Memory B cell (primary cell): ENCODE measurements around the gene FRMD4B.

Experiments
- ATAC-seq: fragments of 150-1000 bp; cut with Tn5 transposase; 2 replicates; pipeline ENCODE4 v1.10.0; 2021; ENCODE audit warnings: low read depth, mild to moderate bottlenecking, moderate library complexity
- DNase-seq, 2 donors: peaks; one replicate each; pipeline ENCODE4 v3.0.0; 2022; ENCODE audit warnings: low spot score in 2 of 2
- H3K27ac Mint-ChIP-seq: one replicate; pipeline ENCODE4 v1.8.0; 2022; ENCODE audit warnings: mild to moderate bottlenecking, moderate library complexity, mixed read lengths
- H3K27me3 Mint-ChIP-seq: one replicate; pipeline ENCODE4 v1.8.0; 2022; ENCODE audit warnings: mixed read lengths
- H3K36me3 Mint-ChIP-seq: one replicate; pipeline ENCODE4 v1.8.0; 2022; ENCODE audit warnings: mild to moderate bottlenecking, mixed read lengths
- H3K4me1 Mint-ChIP-seq: one replicate; pipeline ENCODE4 v1.8.0; 2022; ENCODE audit warnings: mixed read lengths
- H3K4me3 Mint-ChIP-seq: one replicate; pipeline ENCODE4 v1.8.0; 2022; ENCODE audit warnings: mild to moderate bottlenecking, moderate library complexity, mixed read lengths
- H3K9me3 Mint-ChIP-seq: one replicate; pipeline ENCODE4 v1.8.0; 2022; ENCODE audit warnings: mixed read lengths

FRMD4B gene

GRCh38 chr3:69385723-69386555, at the start of gene FRMD4B:
FRMD4B (minus strand) TSS chr3:69386088; CDS start chr3:69385989, 99 bp downstream.
- no peaks in the 10 kb centered on the region for H3K9me3 Mint-ChIP-seq
- no peaks in the 10 kb centered on the region for H3K4me1 Mint-ChIP-seq
- DNase-seq (no peak), ATAC-seq (no peak)
- H3K4me3 Mint-ChIP-seq: peak within 1 kb of the TSS; percentile 51
- H3K27ac Mint-ChIP-seq: no peak within 1 kb of the TSS
- H3K27me3 Mint-ChIP-seq: peaks cover 10% of the 10 kb centered on the region
- H3K36me3 Mint-ChIP-seq: no peaks in the 10 kb centered on the region

- no peak for ATAC-seq
- no peak for DNase-seq
- Mint-ChIP-seq H3K4me3 (no peak overlapping the region), H3K36me3 (no peaks in the 10 kb centered on the region), H3K27ac (no peak overlapping the region), H3K27me3 (peaks cover 2% of the 10 kb centered on the region), H3K9me3 (no peaks in the 10 kb centered on the region), H3K4me1 (no peaks in the 10 kb centered on the region)
Observed at GRCh38 chr3:69433969-69434325, 48.1 kb upstream of the FRMD4B start.

- no peak for ATAC-seq
- no peak overlapping the region for H3K27ac Mint-ChIP-seq
- no peak for DNase-seq
- no peaks in the 10 kb centered on the region for H3K36me3 Mint-ChIP-seq
- H3K4me3 Mint-ChIP-seq: no peak overlapping the region
- H3K4me1 Mint-ChIP-seq: no peaks in the 10 kb centered on the region
- peaks cover 2% of the 10 kb centered on the region for H3K27me3 Mint-ChIP-seq
- no peaks in the 10 kb centered on the region for H3K9me3 Mint-ChIP-seq
Observed at GRCh38 chr3:69433121-69433968, 47.5 kb upstream of the FRMD4B start.

- H3K27ac Mint-ChIP-seq: no peak overlapping the region
- H3K4me1 Mint-ChIP-seq: no peaks in the 10 kb centered on the region
- no peaks in the 10 kb centered on the region for H3K36me3 Mint-ChIP-seq
- DNase-seq (no peak), ATAC-seq (no peak)
- no peaks in the 10 kb centered on the region for H3K9me3 Mint-ChIP-seq
- H3K4me3 Mint-ChIP-seq: no peak overlapping the region
- H3K27me3 Mint-ChIP-seq: peaks cover 2% of the 10 kb centered on the region
Observed at GRCh38 chr3:69428657-69429255, 42.9 kb upstream of the FRMD4B start.

- no peak overlapping the region for H3K27ac Mint-ChIP-seq
- no peaks in the 10 kb centered on the region for H3K9me3 Mint-ChIP-seq
- DNase-seq: no peak
- no peak for ATAC-seq
- H3K27me3 Mint-ChIP-seq: peaks cover 2% of the 10 kb centered on the region
- no peaks in the 10 kb centered on the region for H3K4me1 Mint-ChIP-seq
- H3K36me3 Mint-ChIP-seq: no peaks in the 10 kb centered on the region
- H3K4me3 Mint-ChIP-seq: no peak overlapping the region
Observed at GRCh38 chr3:69426967-69427304, 41.0 kb upstream of the FRMD4B start.

- H3K4me1 Mint-ChIP-seq: no peaks in the 10 kb centered on the region
- peaks cover 2% of the 10 kb centered on the region for H3K27me3 Mint-ChIP-seq
- no peak overlapping the region for H3K4me3 Mint-ChIP-seq
- no peaks in the 10 kb centered on the region for H3K36me3 Mint-ChIP-seq
- no peak for DNase-seq
- no peak overlapping the region for H3K27ac Mint-ChIP-seq
- ATAC-seq: no peak
- no peaks in the 10 kb centered on the region for H3K9me3 Mint-ChIP-seq
Observed at GRCh38 chr3:69426291-69426966, 40.5 kb upstream of the FRMD4B start.

- Mint-ChIP-seq H3K9me3 (no peaks in the 10 kb centered on the region), H3K4me3 (no peak overlapping the region), H3K27me3 (no peaks in the 10 kb centered on the region), H3K27ac (no peak overlapping the region), H3K36me3 (no peaks in the 10 kb centered on the region), H3K4me1 (no peaks in the 10 kb centered on the region)
- DNase-seq: no peak
- ATAC-seq: peak; percentile 41
Observed at GRCh38 chr3:69425249-69425648, 39.4 kb upstream of the FRMD4B start.

- no peaks in the 10 kb centered on the region for H3K4me1 Mint-ChIP-seq
- peaks cover 2% of the 10 kb centered on the region for H3K9me3 Mint-ChIP-seq
- no peak overlapping the region for H3K27ac Mint-ChIP-seq
- no peaks in the 10 kb centered on the region for H3K36me3 Mint-ChIP-seq
- H3K4me3 Mint-ChIP-seq: no peak overlapping the region
- H3K27me3 Mint-ChIP-seq: peaks cover 3% of the 10 kb centered on the region
- DNase-seq (no peak), ATAC-seq (no peak)
Observed at GRCh38 chr3:69423463-69424155, 37.7 kb upstream of the FRMD4B start.

- no peak overlapping the region for H3K27ac Mint-ChIP-seq
- no peak overlapping the region for H3K4me3 Mint-ChIP-seq
- H3K9me3 Mint-ChIP-seq: peaks cover 3% of the 10 kb centered on the region
- ATAC-seq (no peak), DNase-seq (no peak)
- no peaks in the 10 kb centered on the region for H3K36me3 Mint-ChIP-seq
- H3K4me1 Mint-ChIP-seq: no peaks in the 10 kb centered on the region
- H3K27me3 Mint-ChIP-seq: peaks cover 3% of the 10 kb centered on the region
Observed at GRCh38 chr3:69422751-69423150, 36.9 kb upstream of the FRMD4B start.

GRCh38 chr3:69420781-69421520, 35.1 kb upstream of the FRMD4B start:
- DNase-seq: no peak
- Mint-ChIP-seq H3K4me3 (no peak overlapping the region), H3K9me3 (peaks cover 4% of the 10 kb centered on the region), H3K4me1 (no peaks in the 10 kb centered on the region), H3K27ac (no peak overlapping the region), H3K27me3 (peaks cover 3% of the 10 kb centered on the region), H3K36me3 (no peaks in the 10 kb centered on the region)
- no peak for ATAC-seq

- Mint-ChIP-seq H3K27ac (no peak overlapping the region), H3K36me3 (no peaks in the 10 kb centered on the region), H3K4me1 (no peaks in the 10 kb centered on the region), H3K27me3 (peaks cover 3% of the 10 kb centered on the region), H3K4me3 (no peak overlapping the region), H3K9me3 (peaks cover 4% of the 10 kb centered on the region)
- no peak for DNase-seq
- ATAC-seq: no peak
Observed at GRCh38 chr3:69419276-69419675, 33.4 kb upstream of the FRMD4B start.

GRCh38 chr3:69417541-69418078, 31.7 kb upstream of the FRMD4B start:
- ATAC-seq (no peak), DNase-seq (no peak)
- Mint-ChIP-seq H3K9me3 (peaks cover 4% of the 10 kb centered on the region), H3K27me3 (peaks cover 3% of the 10 kb centered on the region), H3K36me3 (no peaks in the 10 kb centered on the region), H3K27ac (no peak overlapping the region), H3K4me1 (no peaks in the 10 kb centered on the region), H3K4me3 (no peak overlapping the region)
